Ishikawa (cell line): ENCODE results near the gene USP8.

ENCODE experiments used
- CEBPB ChIP-seq: IDR thresholded peaks from 2 replicates; pipeline ENCODE4 v1.6.1; 2012
- EGR1 ChIP-seq: IDR thresholded peaks from 2 replicates; pipeline ENCODE4 v1.6.1; 2012
- EP300 ChIP-seq: IDR thresholded peaks from 2 replicates; pipeline ENCODE4 v1.6.1; 2012; ENCODE audit warnings: borderline replicate concordance
- FOXM1 ChIP-seq: IDR thresholded peaks from 2 replicates; pipeline ENCODE4 v1.6.1; 2012; ENCODE audit warnings: low read depth, borderline replicate concordance
- MAX ChIP-seq: IDR thresholded peaks from 2 replicates; pipeline ENCODE4 v1.6.1; 2012
- NFIC ChIP-seq: IDR thresholded peaks from 2 replicates; pipeline ENCODE4 v1.6.1; 2012
- RAD21 ChIP-seq: IDR thresholded peaks from 2 replicates; pipeline ENCODE4 v1.6.1; 2012; ENCODE audit warnings: low read depth
- TAF1 ChIP-seq: IDR thresholded peaks from 2 replicates; pipeline ENCODE4 v1.6.1; 2012; ENCODE audit warnings: low read depth, mild to moderate bottlenecking
- USF1 ChIP-seq: IDR thresholded peaks from 2 replicates; pipeline ENCODE4 v1.6.1; 2012
- YY1 ChIP-seq: IDR thresholded peaks from 2 replicates; pipeline ENCODE4 v1.6.1; 2012; ENCODE audit warnings: low read depth
- ZBTB7A ChIP-seq: IDR thresholded peaks from 2 replicates; pipeline ENCODE4 v1.6.1; 2012; ENCODE audit warnings: low read depth

GRCh38 chr15:50440932-50441331 is 16.7 kb downstream of the USP8 start:
- TF ChIP-seq EP300 (no peak), EGR1 (no peak), USF1 (no peak), RAD21 (no peak), MAX (no peak), NFIC (no peak), TAF1 (no peak), CEBPB (no peak), YY1 (no peak), ZBTB7A (no peak), FOXM1 (no peak)
